ENCODE results near the gene SPATA46.

GRCh38 chr1:162358928-162359327 is 17.7 kb downstream of the SPATA46 start:
- no peak for TF ChIP-seq CTCF (IDR thresholded peaks at IDR 0.05; ENCODE audit: low read length)
- TF ChIP-seq EZH2phosphoT487 (IDR thresholded peaks at IDR 0.05; ENCODE audit: low read length), result no peak
- TF ChIP-seq EZH2 (optimal IDR thresholded peaks at IDR 0.05; ENCODE audit: low read depth, low read length), result no peak

Data from MM.1S (cell line).